Transverse colon (tissue), 4 donors: ENCODE results near the gene DKK1. TPM values are rescaled to one million over a fixed set of nuclear protein-coding genes. Genes with fewer than 3 reads are reported as not detected.

Source experiments
- DNase-seq: peaks from one replicate; pipeline ENCODE4 v3.0.0-alpha.2; 2019
- H3K27ac ChIP-seq, 4 donors: fragments of 200-600 bp; sonication (generic); 2 replicates each; pipeline ENCODE4 v1.5.1; 2016 to 2018; ENCODE audit warnings: inconsistent platforms in 4 of 4
- H3K27me3 ChIP-seq: fragments of 200-600 bp; sonication (generic); 2 replicates; pipeline ENCODE4 v1.5.1; 2017; ENCODE audit warnings: inconsistent platforms
- H3K36me3 ChIP-seq, 4 donors: fragments of 200-600 bp; sonication (generic); 2 replicates each; pipeline ENCODE4 v1.5.1; 2017 to 2019; ENCODE audit warnings: inconsistent platforms in 4 of 4
- H3K4me1 ChIP-seq, 4 donors: fragments of 200-600 bp; sonication (generic); 2 replicates each; pipeline ENCODE4 v1.5.1; 2017 to 2020; ENCODE audit warnings: inconsistent platforms in 4 of 4
- H3K4me3 ChIP-seq, 4 donors: fragments of 200-600 bp; sonication (generic); 1 replicate in 1 of 4; 2 replicates in 3 of 4; pipeline versions ENCODE4 v1.5.1 to v1.6.1; 2017 to 2019; ENCODE audit warnings: inconsistent platforms in 4 of 4
- H3K9me3 ChIP-seq, 2 donors: fragments of 200-600 bp; sonication (generic); 2 replicates each; pipeline ENCODE4 v1.5.1; 2017 to 2019; ENCODE audit warnings: inconsistent platforms in 2 of 2
- CTCF ChIP-seq, 5 experiments: fragments of 200-600 bp in 3 of 5; fragments of 450-650 bp in 2 of 5; sonication (generic) in 3 of 5; IDR thresholded peaks; 1 replicate in 2 of 5; 2 replicates in 3 of 5; pipeline ENCODE4 v1.5.1; 2016 to 2017; ENCODE audit warnings: antibody characterized with exemption in 5 of 5, inconsistent platforms in 3 of 5, mild to moderate bottlenecking in 2 of 5, moderate library complexity in 1 of 5
- EP300 ChIP-seq: sonication (generic); formaldehyde crosslinking; IDR thresholded peaks from one replicate; pipeline ENCODE4 v1.6.1; 2017; ENCODE audit warnings: antibody characterized with exemption, low read depth
- POLR2A ChIP-seq: fragments of 450-650 bp; IDR thresholded peaks from one replicate; pipeline ENCODE4 v1.6.1; 2016; ENCODE audit warnings: antibody characterized with exemption, mild to moderate bottlenecking, moderate library complexity
- POLR2AphosphoS5 ChIP-seq, 3 donors: sonication (generic); formaldehyde crosslinking; IDR thresholded peaks; one replicate each; pipeline ENCODE4 v1.6.1; 2016; ENCODE audit warnings: antibody characterized with exemption in 3 of 3
- WGBS, 2 donors: methylation state at CpG; one replicate each; pipeline ENCODE4 v1.1.5; 2018; ENCODE audit warnings: low coverage in 1 of 2; 5-methylcytosine and 5-hydroxymethylcytosine counted together
- in situ Hi-C, 4 donors: fragments of 200-750 bp; cut with MboI; loops; one replicate each; pipeline versions ENCODE4 v1.15.0 to v1.15.1; 2017; ENCODE audit warnings: low sequenced_read_pairs in 3 of 4, low pct_ligation_motif_present in 1 of 4, low pct_unique_long_range_greater_than_20kb in 1 of 4
- intact Hi-C: fragments of 100-400 bp; cut with DNase I; formaldehyde crosslinking; loops from one replicate; pipeline ENCODE4 v1.15.1; 2023; ENCODE audit warnings: low total_unique reads
- total RNA-seq, 4 donors: library from RNA; depleted of rRNA; stranded (reverse); fragments of >200 nt; gene quantifications; one replicate each; pipeline ENCODE4 v1.1.0, GENCODE V29; 2016

DKK1 gene
- total RNA-seq, 4 donors from 2014 or later, result 0.27 TPM; not detected in 3

GRCh38 chr10:52287866-52288265 lies 26.2 kb upstream of the DKK1 start:
- H3K36me3 ChIP-seq, result no peaks in the 10 kb centered on the region
- in situ Hi-C loops, result no loop called here
- peaks cover 0 to 25% (median 16%) of the 10 kb centered on the region in 4 donors for H3K4me1 ChIP-seq
- H3K27me3 ChIP-seq, result no peaks in the 10 kb centered on the region
- no peak for DNase-seq
- H3K27ac ChIP-seq, result peak overlapping the region; percentile 32 to 52 (median 38)
- H3K4me3 ChIP-seq, result no peak overlapping the region
- H3K9me3 ChIP-seq, result no peaks in the 10 kb centered on the region
- no peak for TF ChIP-seq POLR2AphosphoS5 (IDR thresholded peaks at IDR 0.05)
- no peak for TF ChIP-seq CTCF (IDR thresholded peaks at IDR 0.05)
- TF ChIP-seq POLR2A, result no peak
- TF ChIP-seq EP300, result no peak
- 29 to 45% methylated on average over 1 of the region's 1 CpG for WGBS, 2 donors
- intact Hi-C loops, result no loop called here

- no peaks in the 10 kb centered on the region for H3K9me3 ChIP-seq
- in situ Hi-C loops (no loop called here), intact Hi-C loops (no loop called here)
- H3K36me3 ChIP-seq, result no peaks in the 10 kb centered on the region
- TF ChIP-seq CTCF (IDR thresholded peaks at IDR 0.05), result no peak
- no peak for TF ChIP-seq EP300
- TF ChIP-seq POLR2AphosphoS5 (IDR thresholded peaks at IDR 0.05), result no peak
- TF ChIP-seq POLR2A, result no peak
- 68 to 74% methylated on average over 4 of the region's 4 CpGs for WGBS, 2 donors
- DNase-seq, result no peak
- no peaks in the 10 kb centered on the region for H3K4me1 ChIP-seq
- H3K27me3 ChIP-seq, result no peaks in the 10 kb centered on the region
- no peak overlapping the region for H3K4me3 ChIP-seq
- H3K27ac ChIP-seq, result no peak overlapping the region
Observed at GRCh38 chr10:52297747-52298146, 16.3 kb upstream of the DKK1 start.

GRCh38 chr10:52300599-52301277 lies 13.3 kb upstream of the DKK1 start:
- no peaks in the 10 kb centered on the region for H3K36me3 ChIP-seq
- no peaks in the 10 kb centered on the region for H3K4me1 ChIP-seq
- no peak overlapping the region for H3K27ac ChIP-seq
- no peak for TF ChIP-seq EP300
- no peak for TF ChIP-seq POLR2A
- TF ChIP-seq POLR2AphosphoS5 (IDR thresholded peaks at IDR 0.05), result no peak
- TF ChIP-seq CTCF (IDR thresholded peaks at IDR 0.05), result no peak
- in situ Hi-C loops (no loop called here), intact Hi-C loops (no loop called here)
- DNase-seq, result no peak
- H3K9me3 ChIP-seq, result no peaks in the 10 kb centered on the region
- no peaks in the 10 kb centered on the region for H3K27me3 ChIP-seq
- H3K4me3 ChIP-seq, result no peak overlapping the region
- 93 to 96% methylated on average over 3 to 4 of the region's 4 CpGs for WGBS, 2 donors

GRCh38 chr10:52308251-52309031 lies 5.6 kb upstream of the DKK1 start:
- Histone ChIP-seq H3K4me3 (peak overlapping the region in 3 of 4 donors; percentile 26 to 56 (median 37)), H3K4me1 (peaks cover 2 to 16% (median 6%) of the 10 kb centered on the region in 4 donors), H3K36me3 (no peaks in the 10 kb centered on the region), H3K27me3 (peaks cover 57% of the 10 kb centered on the region), H3K27ac (no peak overlapping the region), H3K9me3 (no peaks in the 10 kb centered on the region)
- peak; percentile 40 for DNase-seq
- intact Hi-C loops, result no loop called here
- WGBS, 2 donors, result 2 to 14% methylated on average over 9 to 40 of the region's 40 CpGs
- no peak for TF ChIP-seq POLR2A
- no peak for TF ChIP-seq EP300
- no peak for TF ChIP-seq POLR2AphosphoS5 (IDR thresholded peaks at IDR 0.05)
- peak; percentile 58 to 68 (median 60) for TF ChIP-seq CTCF (IDR thresholded peaks at IDR 0.05)
- in situ Hi-C loops, result loop anchor here in 1 of 4 donors (5.0 kb wide), 1 partner anchor 179 kb away; no protein-coding TSS in a partner anchor
